Activated CD8-positive, alpha-beta memory T cell treated with anti-CD3 and anti-CD28 coated beads for 1 hour (primary cell): ENCODE measurements around the gene GFM2.
A peak's percentile ranks its signal among the peaks of the same experiment; 100 is the strongest.
"Not testable (repeated sequence)": the region's sequence is repeated elsewhere in the genome, so short reads cannot be mapped to it uniquely, and the experiment has no call there.

Experiments used
- DNase-seq, 2 donors: peaks; one replicate each; pipeline ENCODE4 v3.0.0-alpha.2; 2020; ENCODE audit warnings: low read depth in 1 of 2; ENCODE audit errors: extremely low read depth in 1 of 2

The GFM2 gene

DNA sequence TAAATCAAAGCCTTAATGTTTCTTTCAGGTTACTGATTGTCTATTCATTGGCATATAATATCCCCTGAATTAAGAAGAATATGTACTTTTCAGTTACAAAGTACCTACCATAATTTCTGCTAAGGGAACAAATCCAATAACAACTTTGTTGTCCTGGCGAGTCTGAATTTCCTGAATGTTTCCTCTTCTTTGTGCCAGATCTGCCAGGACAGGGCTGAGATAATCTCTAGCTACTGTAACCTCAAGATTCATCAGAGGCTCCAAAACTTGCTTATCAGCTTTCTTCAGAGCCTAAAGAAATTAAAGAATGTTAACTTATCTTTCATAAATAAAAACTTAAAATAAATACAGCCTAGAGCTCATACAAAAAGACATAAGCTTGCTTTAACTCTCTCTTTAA is 44.6 kb downstream of the GFM2 start:
- no peak for DNase-seq

DNA sequence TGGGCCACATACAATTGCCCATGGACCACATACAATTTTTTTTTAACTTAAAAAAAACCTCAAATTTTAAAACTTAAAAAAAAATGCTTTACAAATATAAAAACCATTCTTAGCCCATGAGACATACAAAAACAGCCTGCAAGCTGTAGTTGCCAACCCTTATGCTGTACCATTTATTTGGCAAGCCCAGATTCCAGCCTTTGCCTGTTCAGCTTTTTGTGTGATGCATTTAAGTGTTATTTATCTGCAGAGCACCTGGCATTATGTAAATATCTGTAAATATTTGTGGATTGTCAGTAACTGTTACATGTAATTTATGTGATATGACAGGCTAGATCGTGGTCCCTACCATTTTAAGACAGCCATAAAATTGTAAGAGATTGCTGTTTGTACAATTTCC is 49.3 kb downstream of the GFM2 start:
- no peak for DNase-seq

DNA sequence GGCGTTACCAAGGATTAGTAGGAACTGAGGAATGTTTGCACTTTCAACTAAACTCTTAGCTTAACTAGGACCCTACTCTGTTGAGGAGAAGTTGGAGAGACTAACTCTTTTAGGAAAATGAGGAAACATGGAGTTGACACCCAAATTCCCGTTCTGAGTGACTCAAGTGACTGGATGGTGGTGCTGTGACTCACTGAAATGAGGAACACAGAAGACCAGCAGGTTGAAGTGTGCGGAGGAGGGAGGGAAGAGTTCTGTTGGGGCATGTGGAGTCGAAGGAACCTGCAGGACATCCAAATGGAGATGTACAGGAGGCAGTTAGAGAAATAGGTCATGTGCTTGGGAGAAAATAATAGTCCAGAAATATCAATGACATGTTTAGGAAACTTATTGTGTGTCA is 73.7 kb downstream of the GFM2 start:
- no peak for DNase-seq

DNA sequence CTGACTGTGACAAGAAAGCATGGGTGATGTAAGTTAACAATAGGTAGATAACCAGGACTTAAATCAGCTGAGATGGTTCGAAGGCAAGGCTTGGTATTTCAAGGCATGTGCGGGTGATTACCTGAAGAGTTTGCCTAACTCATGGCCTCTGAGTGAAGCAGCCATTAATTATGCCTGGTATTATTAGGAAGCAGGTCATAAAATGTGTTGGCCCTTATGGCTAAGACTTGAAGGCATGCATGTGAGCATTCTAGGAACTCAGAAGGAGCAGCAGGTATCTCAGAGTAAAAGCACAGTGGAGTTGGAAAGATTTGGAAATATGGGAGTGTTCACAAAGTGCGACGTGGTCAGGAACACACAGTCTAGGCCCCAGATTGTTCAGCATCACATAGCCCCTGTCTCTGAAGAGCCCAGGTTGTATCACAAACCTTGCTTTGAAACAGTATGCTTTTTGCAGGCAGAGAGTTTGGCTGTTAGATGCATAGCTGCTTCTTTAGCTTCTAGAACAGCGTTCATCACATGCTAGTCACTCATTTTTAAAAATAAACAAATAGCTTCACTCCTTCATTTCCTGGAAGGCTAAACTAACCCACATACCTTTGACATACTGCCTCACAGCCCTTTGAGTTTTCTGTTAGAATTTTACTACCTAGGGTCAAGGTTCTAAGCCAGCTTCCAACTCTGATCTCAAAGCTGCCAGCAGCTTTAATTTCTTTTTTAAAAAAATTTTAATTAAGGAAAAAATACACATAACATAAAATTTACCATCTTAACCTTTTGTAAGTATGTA is 79.8 kb downstream of the GFM2 start:
- no peak for DNase-seq

DNA sequence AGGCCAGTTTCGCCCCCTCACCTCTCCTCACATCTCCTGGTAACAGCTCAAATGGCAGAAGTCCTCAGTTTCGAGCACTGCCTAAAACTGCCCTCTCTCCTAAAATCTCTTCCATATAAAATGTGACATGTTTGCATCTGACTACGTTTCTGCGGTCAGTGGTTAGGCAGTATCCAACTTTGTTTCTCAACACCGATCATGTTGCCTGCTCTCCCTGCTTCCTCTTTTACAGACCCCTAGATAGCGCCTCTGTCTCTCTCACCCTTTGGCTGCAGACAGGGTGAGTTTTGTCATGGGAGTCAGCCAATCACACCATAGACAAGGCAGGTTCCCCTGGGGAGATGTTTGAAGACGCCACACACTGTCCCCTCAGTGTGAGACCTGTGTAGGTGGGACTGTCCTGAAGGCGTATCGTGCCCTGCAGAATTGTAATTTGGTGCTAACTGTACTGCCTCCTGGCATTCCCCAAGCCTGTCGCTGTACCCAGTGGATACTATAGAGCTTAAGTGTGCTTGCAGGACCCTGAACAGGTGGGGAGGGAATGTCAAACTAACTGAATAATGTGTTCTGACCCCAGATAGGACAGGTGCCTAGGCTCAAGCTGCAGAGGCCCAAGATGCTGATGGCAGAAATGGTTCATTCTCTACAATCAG is 80.8 kb downstream of the GFM2 start:
- DNase-seq = no peak

DNA sequence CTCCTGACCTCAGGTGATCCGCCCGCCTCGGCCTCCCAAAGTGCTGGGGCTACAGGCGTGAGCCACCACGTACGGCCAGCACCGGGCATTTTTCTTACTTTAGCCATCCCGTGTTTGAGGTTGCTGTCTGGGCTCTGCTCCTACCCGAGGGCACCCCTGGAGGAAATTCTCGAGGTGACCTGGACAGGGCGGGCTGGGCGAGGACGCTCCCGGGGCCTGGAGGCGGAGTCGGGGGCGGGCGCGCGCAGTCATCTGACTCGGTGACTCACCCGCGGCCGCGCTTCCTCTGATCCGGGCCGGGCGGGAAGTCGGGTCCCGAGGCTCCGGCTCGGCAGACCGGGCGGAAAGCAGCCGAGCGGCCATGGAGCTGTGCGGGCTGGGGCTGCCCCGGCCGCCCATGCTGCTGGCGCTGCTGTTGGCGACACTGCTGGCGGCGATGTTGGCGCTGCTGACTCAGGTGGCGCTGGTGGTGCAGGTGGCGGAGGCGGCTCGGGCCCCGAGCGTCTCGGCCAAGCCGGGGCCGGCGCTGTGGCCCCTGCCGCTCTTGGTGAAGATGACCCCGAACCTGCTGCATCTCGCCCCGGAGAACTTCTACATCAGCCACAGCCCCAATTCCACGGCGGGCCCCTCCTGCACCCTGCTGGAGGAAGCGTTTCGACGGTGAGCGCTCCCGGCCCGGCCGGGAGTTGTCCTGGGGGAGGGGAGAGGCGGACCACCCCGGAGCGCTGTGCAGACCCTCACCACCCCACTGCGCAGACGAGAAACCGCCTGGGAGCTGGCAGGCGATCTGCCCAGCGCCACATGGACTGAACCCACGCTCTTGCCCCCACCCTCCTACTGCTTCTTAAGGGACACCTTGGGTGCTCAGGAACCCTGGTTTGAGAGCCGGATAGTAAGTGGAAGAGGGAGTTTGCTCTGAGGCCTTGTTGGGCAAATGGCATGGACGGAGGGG is 81.7 kb downstream of the GFM2 start, which contains the start of gene HEXB:
TSS of gene HEXB (plus strand) at position 334 of the 952 bp plus-strand sequence. CDS start at position 362, 28 bp downstream.
- DNase-seq = peak; percentile 66 to 75

DNA sequence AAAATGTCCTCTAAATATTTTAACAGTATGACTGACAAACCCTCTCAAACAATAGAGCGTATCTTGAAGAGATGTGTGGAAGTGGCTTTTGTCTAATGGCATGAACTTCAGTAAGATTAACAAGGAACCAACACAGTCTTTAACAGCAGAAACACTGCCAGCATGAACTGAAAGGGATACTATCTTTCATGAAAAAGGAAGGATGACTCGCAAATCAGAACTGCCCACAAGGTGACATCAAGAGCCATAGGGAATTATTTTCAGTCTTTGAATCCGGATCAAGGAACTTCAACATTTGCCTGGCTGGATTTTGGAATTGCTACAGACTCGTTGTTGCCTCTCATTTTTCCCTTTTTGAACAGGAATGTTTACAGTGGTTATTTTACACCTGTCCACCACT is 87.0 kb downstream of the GFM2 start:
- no peak for DNase-seq

DNA sequence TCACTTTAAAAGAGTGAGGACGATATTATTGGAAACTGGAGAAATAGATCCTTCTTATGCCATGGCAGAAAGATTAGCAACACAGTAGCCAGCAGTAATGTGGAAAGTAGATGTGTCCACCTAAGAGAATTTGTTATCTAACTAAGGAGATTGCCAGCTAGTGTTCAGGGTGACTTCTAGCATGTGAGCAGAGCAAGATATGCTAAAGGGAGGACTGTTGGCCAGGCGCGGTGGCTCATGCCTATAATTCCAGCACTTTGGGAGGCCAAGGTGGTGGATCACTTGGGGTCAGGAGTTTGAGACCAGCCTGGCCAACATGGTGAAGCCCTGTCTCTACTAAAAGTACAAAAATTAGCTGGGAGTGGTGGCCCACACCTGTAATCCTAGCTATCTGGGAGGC is 87.6 kb downstream of the GFM2 start:
- DNase-seq = not testable (repeated sequence)

DNA sequence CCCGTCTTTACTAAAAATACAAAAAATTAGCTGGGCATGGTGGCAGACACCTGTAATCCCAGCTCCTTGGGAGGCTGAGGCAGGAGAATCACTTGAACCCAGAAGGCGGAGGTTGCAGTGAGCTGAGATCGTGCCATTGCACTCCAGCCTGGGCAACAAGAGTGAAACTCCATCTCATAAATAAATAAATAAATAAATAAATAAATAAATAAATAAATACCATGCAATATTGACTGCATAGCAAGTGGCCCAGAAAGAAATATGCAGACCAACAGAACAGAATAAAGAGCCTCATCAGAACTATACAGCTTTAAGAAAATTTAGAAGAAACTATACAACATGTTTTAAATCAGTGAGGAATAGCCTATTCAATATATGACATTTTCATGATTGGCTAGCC is 88.8 kb downstream of the GFM2 start:
- not testable (repeated sequence) for DNase-seq

DNA sequence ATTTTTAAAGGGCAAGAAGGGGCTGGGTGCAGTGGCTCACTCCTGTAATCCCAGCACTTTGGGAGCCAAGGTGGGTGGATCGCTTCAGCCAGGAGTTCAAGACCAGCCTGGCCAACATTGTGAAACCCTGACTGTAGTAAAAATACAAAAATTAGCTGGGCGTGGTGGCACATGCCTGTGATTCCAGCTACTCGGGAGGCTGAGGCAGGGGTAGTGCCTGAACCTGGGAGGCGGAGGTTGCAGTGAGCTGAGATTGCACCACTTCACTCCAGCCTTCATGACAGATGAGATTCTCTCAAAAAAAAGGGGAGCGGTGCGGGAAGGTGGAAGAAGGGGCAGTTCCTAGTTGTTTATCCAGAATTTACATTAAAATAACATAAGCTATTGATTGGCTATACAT is 90.5 kb downstream of the GFM2 start:
- not testable (repeated sequence) for DNase-seq

DNA sequence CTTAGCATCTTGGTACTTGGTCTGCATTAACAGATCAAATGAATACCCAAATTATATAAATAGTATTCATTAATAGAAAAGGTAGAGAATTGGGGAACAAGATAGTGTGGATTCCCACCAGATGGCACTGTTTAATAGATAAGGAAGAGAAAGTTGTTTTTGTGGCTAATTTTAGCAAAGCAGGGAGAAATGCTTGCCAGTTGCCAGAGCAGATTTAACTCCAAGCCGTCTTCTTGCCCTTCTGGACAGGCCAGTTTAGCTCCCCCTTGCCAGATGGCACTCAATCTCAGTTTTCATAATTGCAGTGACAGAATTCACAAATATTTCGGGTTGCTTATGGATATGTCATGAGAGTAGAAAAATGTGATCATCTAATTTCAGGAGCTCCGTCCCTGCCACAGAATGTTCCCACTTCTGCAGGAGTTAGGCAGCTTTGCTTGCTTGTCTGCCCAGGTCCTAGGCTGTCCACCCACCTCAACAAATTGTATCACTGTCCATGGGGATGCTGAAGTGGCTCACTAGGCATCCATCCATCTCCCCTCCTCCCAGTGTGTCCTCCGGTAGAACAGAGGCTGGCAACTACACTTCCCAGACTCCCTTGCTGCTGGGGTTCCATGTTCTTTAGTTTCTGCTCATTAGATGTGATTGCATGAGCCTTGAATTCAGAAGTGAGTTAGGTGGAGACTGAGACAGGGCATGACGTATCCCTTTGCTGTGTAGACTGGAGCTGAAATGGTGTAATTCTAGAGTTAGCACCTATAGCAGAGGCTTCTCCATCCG is 93.7 kb downstream of the GFM2 start:
- DNase-seq = no peak

DNA sequence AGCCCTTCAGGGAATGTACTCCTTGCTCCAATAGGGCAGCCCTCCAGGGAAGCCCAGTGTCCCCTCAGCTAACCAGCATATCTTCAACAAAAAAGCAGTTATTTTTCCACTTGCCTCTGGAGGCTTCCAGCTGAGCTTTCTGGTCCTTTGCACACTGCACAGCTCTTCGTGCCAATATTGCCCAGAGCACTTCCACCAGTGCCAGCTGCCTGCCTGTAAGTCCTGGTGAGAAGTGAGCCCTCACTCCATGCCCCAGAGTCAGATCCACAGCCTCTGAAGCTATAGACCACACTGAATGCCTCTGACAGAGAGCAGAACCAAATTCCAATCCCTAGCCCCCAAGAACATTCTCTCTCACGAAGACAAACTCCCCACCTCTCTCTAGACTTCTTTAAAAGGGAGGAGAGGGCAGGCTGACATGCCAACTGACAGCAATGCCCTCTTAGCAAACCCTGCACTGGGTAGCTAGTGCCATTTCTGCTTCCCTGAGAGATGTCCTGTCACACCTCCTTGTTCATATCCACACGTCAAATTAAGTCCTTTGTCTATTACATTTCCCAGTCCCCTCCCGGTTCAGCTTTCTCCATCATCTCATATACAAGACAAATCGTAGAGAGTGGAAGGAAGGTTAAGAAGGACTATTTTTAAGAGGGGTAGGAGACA is 94.6 kb downstream of the GFM2 start:
- DNase-seq = no peak
